Femur (tissue), 1 donor: ENCODE measurements around the gene ZNF547.
"Not testable (repeated sequence)": the region's sequence is repeated elsewhere in the genome, so short reads cannot be mapped to it uniquely, and the experiment has no call there.

Source experiments
- DNase-seq: peaks from one replicate; pipeline ENCODE4 v3.0.0-alpha.2; 2017

The ZNF547 gene

GRCh38 chr19:57374647-57375046 lies 11.3 kb downstream of the ZNF547 start:
- DNase-seq: not testable (repeated sequence)

GRCh38 chr19:57376151-57376550 lies 12.8 kb downstream of the ZNF547 start:
- no peak for DNase-seq

GRCh38 chr19:57377498-57378146 lies 14.3 kb downstream of the ZNF547 start:
- no peak for DNase-seq

- no peak for DNase-seq
These were observed 17.6 kb downstream of the ZNF547 start for GRCh38 chr19:57380923-57381322.

- DNase-seq: no peak
These were observed 19.6 kb downstream of the ZNF547 start for GRCh38 chr19:57382806-57383488.

- DNase-seq: no peak
These were observed 25.9 kb downstream of the ZNF547 start for GRCh38 chr19:57389194-57389729.

GRCh38 chr19:57389730-57390598 lies 26.6 kb downstream of the ZNF547 start, which contains the start of gene ZNF548:
Gene ZNF548, plus strand, starts transcription at chr19:57389854. Its CDS starts 246 bp downstream, at chr19:57390100.
- DNase-seq: peak; percentile 99

- DNase-seq: no peak
These were observed 32.4 kb downstream of the ZNF547 start for GRCh38 chr19:57395710-57396109.

- no peak for DNase-seq
These were observed 35.5 kb downstream of the ZNF547 start for GRCh38 chr19:57398868-57399267.

GRCh38 chr19:57403737-57404563 lies 40.6 kb downstream of the ZNF547 start:
- DNase-seq: no peak

- peak; percentile 58 for DNase-seq
These were observed 43.3 kb downstream of the ZNF547 start for GRCh38 chr19:57406516-57407123.

- peak; percentile 97 for DNase-seq
These were observed 47.7 kb downstream of the ZNF547 start, which contains the start of gene ZNF17 for GRCh38 chr19:57410877-57411671. Gene ZNF17, plus strand, starts transcription at chr19:57411161. Its CDS starts 2,455 bp downstream, at chr19:57413616.

GRCh38 chr19:57419439-57419838 lies 56.1 kb downstream of the ZNF547 start:
- DNase-seq: no peak

GRCh38 chr19:57421037-57421436 lies 57.7 kb downstream of the ZNF547 start:
- no peak for DNase-seq
